ENCODE results near the gene POPDC2.

Gene POPDC2

GRCh38 chr3:119669906-119670570 lies 9.6 kb upstream of the POPDC2 start:
- DNase-seq = no peak

GRCh38 chr3:119665954-119666559 lies 5.7 kb upstream of the POPDC2 start:
- no peak for DNase-seq

- no peak for DNase-seq
Measured at GRCh38 chr3:119664850-119665379, 4.5 kb upstream of the POPDC2 start.

DNA sequence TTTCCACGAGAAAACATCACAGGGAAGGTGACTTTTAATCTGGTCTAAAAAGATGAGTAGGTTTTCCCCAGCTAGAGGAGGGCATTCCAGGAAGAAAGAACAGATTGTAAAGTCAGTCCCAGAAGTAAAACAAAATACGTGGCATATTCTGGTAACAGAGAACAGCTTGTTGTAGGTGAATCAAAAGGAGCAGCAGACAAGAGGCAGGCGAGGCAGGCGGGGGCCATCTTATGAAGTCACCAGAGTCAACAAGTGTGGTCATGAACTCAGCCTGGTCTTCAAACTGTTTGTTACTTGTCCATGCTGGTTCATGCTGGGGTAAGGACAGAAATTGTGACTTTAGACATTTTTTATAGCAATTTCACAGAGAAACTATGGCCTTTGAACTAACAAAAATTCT lies 4.0 kb upstream of the POPDC2 start:
- no peak for DNase-seq

GRCh38 chr3:119663885-119664284 lies 3.5 kb upstream of the POPDC2 start:
- no peak for DNase-seq

DNA sequence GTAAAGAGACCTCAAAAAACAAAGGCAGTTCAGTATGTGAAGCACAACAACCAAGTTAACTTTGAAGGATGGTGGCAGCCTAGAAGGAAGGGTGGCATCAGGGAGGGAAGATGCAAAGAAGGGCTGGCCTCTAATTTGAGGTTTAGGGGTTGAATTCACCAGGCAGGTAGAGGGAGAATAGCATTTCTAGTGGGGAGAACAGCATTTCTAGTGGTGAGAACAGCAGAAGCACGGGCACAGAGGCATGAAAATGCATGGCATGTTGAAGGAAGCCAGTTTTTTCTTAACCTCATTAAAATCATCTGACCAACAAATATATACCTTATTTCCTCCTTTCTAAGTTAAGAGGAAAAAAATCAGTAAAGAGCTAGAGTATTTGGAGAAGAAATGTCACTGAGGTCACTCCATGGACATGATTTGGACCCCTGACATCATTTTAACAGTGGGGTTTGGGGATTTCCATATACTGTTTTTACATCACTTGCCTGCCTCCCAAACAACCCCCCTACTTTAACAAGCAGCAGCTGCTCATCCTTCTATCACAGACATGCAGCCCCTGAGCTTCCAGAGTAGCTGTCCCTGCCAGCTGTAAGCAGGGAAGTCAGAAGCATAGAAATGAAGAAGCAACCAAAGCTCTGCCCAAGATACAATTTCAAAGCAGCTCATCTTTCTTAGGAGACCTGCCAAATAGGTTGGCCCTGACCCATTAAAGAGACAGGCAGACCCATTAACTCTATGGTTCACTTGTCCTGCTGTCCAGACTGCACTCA lies 2.4 kb upstream of the POPDC2 start:
- DNase-seq = no peak

GRCh38 chr3:119659606-119660291 lies 640 bp downstream of the POPDC2 start:
- DNase-seq = no peak

DNA sequence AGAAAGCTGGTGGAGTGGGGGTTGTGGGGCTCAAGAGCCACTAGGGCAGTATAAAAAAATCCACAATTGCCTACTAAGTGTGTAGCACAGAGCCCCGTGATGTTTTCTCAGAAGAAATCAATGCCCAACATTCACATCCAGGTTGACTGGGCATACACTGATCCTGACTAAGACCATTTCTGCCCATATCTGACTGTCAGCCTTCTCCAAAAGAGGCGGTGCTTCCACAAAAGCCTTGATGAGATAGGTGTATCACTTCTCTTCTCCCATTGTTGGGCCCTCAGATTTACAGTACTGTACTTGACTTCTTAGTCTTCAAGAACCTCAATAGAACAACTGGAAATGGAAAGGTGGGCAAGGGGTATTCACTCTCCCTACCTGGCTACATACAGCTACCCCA lies 1.4 kb downstream of the POPDC2 start:
- no peak for DNase-seq

GRCh38 chr3:119657887-119658702 lies 2.3 kb downstream of the POPDC2 start:
- no peak for DNase-seq

- DNase-seq = no peak
Measured at GRCh38 chr3:119653876-119654275, 6.5 kb downstream of the POPDC2 start.

- no peak for DNase-seq
Measured at GRCh38 chr3:119652306-119653033, 7.9 kb downstream of the POPDC2 start.

DNA sequence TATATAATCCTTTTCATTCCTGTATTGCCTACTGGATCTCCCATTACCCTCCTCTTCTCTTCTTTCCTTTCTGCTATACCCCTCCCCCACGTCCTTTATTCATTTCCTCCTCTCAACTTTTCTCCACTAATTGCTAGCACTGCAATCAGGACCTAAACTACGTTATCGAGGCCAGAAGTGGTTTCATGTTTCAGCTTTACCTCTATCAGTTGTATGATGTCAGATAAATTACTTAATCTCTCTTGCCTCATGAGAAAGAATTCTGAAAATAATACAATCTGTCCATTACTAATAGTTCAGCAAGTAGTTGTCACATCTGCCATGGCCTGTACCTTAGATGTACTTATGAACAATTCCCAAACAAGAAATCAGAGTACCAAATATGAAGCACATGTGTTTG lies 10.6 kb downstream of the POPDC2 start:
- no peak for DNase-seq

GRCh38 chr3:119647843-119648575 lies 12.4 kb downstream of the POPDC2 start:
- no peak for DNase-seq

- no peak for DNase-seq
Measured at GRCh38 chr3:119647171-119647570, 13.2 kb downstream of the POPDC2 start.

- DNase-seq = no peak
Measured at GRCh38 chr3:119645813-119646212, 14.6 kb downstream of the POPDC2 start.

GRCh38 chr3:119644481-119644880 lies 15.9 kb downstream of the POPDC2 start:
- no peak for DNase-seq

GRCh38 chr3:119643528-119643927 lies 16.9 kb downstream of the POPDC2 start:
- DNase-seq = no peak

DNA sequence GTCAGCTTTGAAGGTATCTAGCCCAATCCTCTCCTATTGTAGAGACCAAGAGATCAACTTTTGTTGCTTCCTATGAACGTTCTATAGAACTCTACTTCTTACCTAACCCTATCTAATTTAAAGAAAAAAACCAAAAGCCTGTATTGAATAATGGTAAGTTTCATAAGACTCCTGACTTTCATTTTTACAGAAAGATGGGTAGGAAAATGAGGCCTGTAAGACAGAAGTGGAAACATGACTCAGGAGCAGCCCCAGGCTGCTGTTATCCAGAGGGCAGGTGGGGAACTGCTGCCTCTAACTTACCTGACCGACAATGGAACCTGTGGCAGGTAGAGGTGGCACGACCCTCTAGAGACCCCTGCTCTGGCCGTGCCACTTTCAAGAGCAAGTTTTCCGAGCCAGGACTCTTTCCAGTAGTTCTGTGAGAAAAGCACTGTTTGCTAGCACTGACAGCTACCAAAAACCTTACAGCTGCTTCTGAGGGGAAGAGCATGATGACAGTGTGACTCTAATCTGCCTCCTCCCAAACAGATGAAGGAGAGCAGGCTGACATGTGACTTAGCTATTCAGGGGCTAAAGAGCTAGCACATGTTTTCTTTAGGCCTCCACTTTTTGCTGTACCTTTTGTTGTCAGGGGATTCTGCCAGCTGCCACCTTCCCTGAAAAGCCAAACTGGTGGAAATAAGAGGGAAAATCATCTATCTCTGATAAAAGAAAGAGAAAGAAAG lies 17.5 kb downstream of the POPDC2 start:
- DNase-seq = no peak

DNA sequence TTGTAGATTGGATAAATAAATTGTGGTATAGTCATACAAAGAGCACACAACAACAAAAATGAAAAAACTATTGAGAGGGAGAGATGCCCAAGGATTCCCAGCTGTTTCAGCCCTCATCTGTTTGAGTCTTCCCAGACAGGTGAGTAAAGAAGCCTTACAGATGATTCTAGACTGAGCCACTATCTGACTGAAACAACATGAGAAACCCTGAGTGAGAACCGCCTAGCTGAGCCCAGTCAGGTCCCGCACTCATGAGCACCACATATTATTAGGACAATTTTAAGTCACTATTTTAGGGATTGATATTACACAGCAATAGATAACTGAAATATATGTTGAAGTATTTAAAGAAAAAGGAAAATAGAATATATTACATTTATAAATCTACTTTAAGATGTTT lies 19.0 kb downstream of the POPDC2 start:
- no peak for DNase-seq

Data from NCI-H345 (cell line).